ENCODE measurements around the gene GPR143.

Gene GPR143

GRCh38 chrX:9707306-9708033 is 58.2 kb downstream of the GPR143 start:
- no peak for DNase-seq

- DNase-seq = no peak
Observed at GRCh38 chrX:9706421-9706820, 59.2 kb downstream of the GPR143 start.

- DNase-seq = no peak
Observed at GRCh38 chrX:9704876-9705465, 60.7 kb downstream of the GPR143 start.

- no peak for DNase-seq
Observed at GRCh38 chrX:9703406-9703805, 62.2 kb downstream of the GPR143 start.

GRCh38 chrX:9701790-9702189 is 63.9 kb downstream of the GPR143 start:
- DNase-seq = no peak

- DNase-seq = no peak
Observed at GRCh38 chrX:9700555-9700954, 65.1 kb downstream of the GPR143 start.

- DNase-seq = no peak
Observed at GRCh38 chrX:9698576-9698975, 67.1 kb downstream of the GPR143 start.

- DNase-seq = no peak
Observed at GRCh38 chrX:9693307-9694001, 72.2 kb downstream of the GPR143 start.

GRCh38 chrX:9690046-9690445 is 75.6 kb downstream of the GPR143 start:
- DNase-seq = no peak

- DNase-seq = no peak
Observed at GRCh38 chrX:9688833-9689232, 76.8 kb downstream of the GPR143 start.

- no peak for DNase-seq
Observed at GRCh38 chrX:9687899-9688298, 77.7 kb downstream of the GPR143 start.

- no peak for DNase-seq
Observed at GRCh38 chrX:9683350-9683749, 82.3 kb downstream of the GPR143 start.

GRCh38 chrX:9682861-9683260 is 82.8 kb downstream of the GPR143 start:
- DNase-seq = no peak

- DNase-seq = peak; percentile 25
Observed at GRCh38 chrX:9682456-9682855, 83.2 kb downstream of the GPR143 start.

- DNase-seq = no peak
Observed at GRCh38 chrX:9681422-9681821, 84.2 kb downstream of the GPR143 start.

- DNase-seq = no peak
Observed at GRCh38 chrX:9681011-9681410, 84.6 kb downstream of the GPR143 start.

- no peak for DNase-seq
Observed at GRCh38 chrX:9678215-9678965, 87.3 kb downstream of the GPR143 start.

GRCh38 chrX:9677098-9677739 is 88.4 kb downstream of the GPR143 start:
- DNase-seq = no peak

- no peak for DNase-seq
Observed at GRCh38 chrX:9676738-9677097, 88.9 kb downstream of the GPR143 start.

GRCh38 chrX:9676306-9676705 is 89.3 kb downstream of the GPR143 start:
- DNase-seq = no peak

All from NCI-H526 treated with DMSO at 0.1 percent for 48 hours (cell line).